Neural progenitor cell (in vitro differentiated cells): ENCODE results near the gene FAM107A. TPM values are rescaled to one million over a fixed set of nuclear protein-coding genes. Genes with fewer than 3 reads are reported as not detected.

Source experiments
- DNase-seq: peaks from one replicate; pipeline ENCODE4 v3.0.0-alpha.2; 2016; ENCODE audit warnings: low spot score
- H2AFZ ChIP-seq: fragments of 200-600 bp; sonication (generic); replicated peaks from 2 replicates; pipeline ENCODE4 v1.6.1; 2016; ENCODE audit warnings: antibody characterized with exemption
- H3F3A ChIP-seq: fragments of 200-600 bp; sonication (generic); 2 replicates; pipeline ENCODE4 v1.6.1; 2016; ENCODE audit warnings: antibody characterized with exemption, low read depth
- H3K27ac ChIP-seq: fragments of 200-600 bp; sonication (generic); 2 replicates; pipeline ENCODE4 v1.5.1; 2016; ENCODE audit warnings: mild to moderate bottlenecking
- H3K27me3 ChIP-seq: fragments of 200-600 bp; sonication (generic); 2 replicates; pipeline ENCODE4 v1.6.1; 2016; ENCODE audit warnings: mild to moderate bottlenecking, moderate library complexity
- H3K36me3 ChIP-seq: fragments of 200-600 bp; sonication (generic); 2 replicates; pipeline ENCODE4 v1.5.1; 2016
- H3K4me1 ChIP-seq: fragments of 200-600 bp; sonication (generic); 2 replicates; pipeline ENCODE4 v1.6.1; 2016; ENCODE audit warnings: mixed run types
- H3K4me2 ChIP-seq: fragments of 200-600 bp; sonication (generic); 2 replicates; pipeline ENCODE4 v1.6.1; 2016
- H3K4me3 ChIP-seq: fragments of 200-600 bp; sonication (generic); 2 replicates; pipeline ENCODE4 v1.5.1; 2016
- H3K79me2 ChIP-seq: fragments of 200-600 bp; sonication (generic); 2 replicates; pipeline ENCODE4 v1.6.1; 2016; ENCODE audit warnings: low read depth
- H3K9ac ChIP-seq: fragments of 200-600 bp; sonication (generic); 2 replicates; pipeline ENCODE4 v1.6.1; 2016
- H3K9me3 ChIP-seq: fragments of 200-600 bp; sonication (generic); 2 replicates; pipeline ENCODE4 v1.5.1; 2016; ENCODE audit warnings: low read depth
- H4K20me1 ChIP-seq: fragments of 200-600 bp; sonication (generic); 2 replicates; pipeline ENCODE4 v1.6.1; 2016; ENCODE audit warnings: low read depth
- H3K27ac Mint-ChIP-seq: 3 replicates; pipeline ENCODE4 v1.8.0; 2021; ENCODE audit warnings: mixed read lengths
- H3K27me3 Mint-ChIP-seq: 2 replicates; pipeline ENCODE4 v1.8.0; 2022; ENCODE audit warnings: low read depth, mild to moderate bottlenecking, inconsistent platforms, moderate library complexity, mixed read lengths; ENCODE audit not compliant: insufficient read depth
- H3K36me3 Mint-ChIP-seq: 3 replicates; pipeline ENCODE4 v1.8.0; 2021; ENCODE audit warnings: mixed read lengths
- H3K4me1 Mint-ChIP-seq: 3 replicates; pipeline ENCODE4 v1.8.0; 2021; ENCODE audit warnings: mixed read lengths
- H3K4me3 Mint-ChIP-seq: 3 replicates; pipeline ENCODE4 v1.8.0; 2021; ENCODE audit warnings: mild to moderate bottlenecking, moderate library complexity, mixed read lengths
- H3K9me3 Mint-ChIP-seq: 3 replicates; pipeline ENCODE4 v1.8.0; 2020; ENCODE audit warnings: mixed read lengths
- EZH2 ChIP-seq: fragments of 200-600 bp; sonication (generic); IDR thresholded peaks from 2 replicates; pipeline ENCODE4 v1.6.1; 2017; ENCODE audit warnings: antibody characterized with exemption, mild to moderate bottlenecking, moderate library complexity
- EZH2phosphoT487 ChIP-seq: fragments of 200-600 bp; sonication (generic); IDR thresholded peaks from 2 replicates; pipeline ENCODE4 v1.6.1; 2017; ENCODE audit warnings: antibody characterized with exemption
- total RNA-seq: library from RNA; depleted of rRNA; stranded (reverse); fragments of >200 nt; gene quantifications from 2 replicates; pipeline ENCODE4 v1.2.3, GENCODE V29; 2015; ENCODE audit warnings: low replicate concordance
- TF ChIP-seq, protein P1 (sequence below): fragments of 200-600 bp; sonication (generic); IDR thresholded peaks from 2 replicates; pipeline ENCODE4 v1.5.1; 2017; ENCODE audit warnings: antibody characterized with exemption, mild to moderate bottlenecking

Gene FAM107A
- total RNA-seq, 1 donor from 2014 or later = 0.11 TPM

DNA sequence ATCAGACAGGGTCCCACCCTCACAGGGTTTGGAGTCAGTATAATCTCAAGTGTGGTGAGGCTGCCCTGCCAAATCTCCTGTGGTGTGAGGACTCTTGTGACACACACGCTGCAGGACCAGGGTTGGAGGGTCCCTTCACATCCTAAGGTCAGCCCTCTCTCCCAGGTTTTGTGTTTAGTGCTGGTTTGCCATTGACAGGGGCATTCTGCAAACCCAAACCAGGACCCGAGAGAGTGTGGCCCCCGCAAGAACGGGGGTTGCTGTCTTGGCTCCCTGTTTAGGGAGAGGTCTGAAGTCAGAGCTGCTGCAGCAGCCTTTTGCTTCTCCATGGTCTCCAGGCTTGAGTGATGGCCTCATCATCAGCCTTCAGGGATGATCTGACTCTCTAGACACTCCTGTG, 14.7 kb downstream of the FAM107A start:
- no peak overlapping the region for H3K4me2 ChIP-seq
- H3K9ac ChIP-seq = no peak overlapping the region
- no peak overlapping the region for H2AFZ ChIP-seq
- no peak overlapping the region for H3K27ac ChIP-seq
- peaks cover 2% of the 10 kb centered on the region for H3K9me3 Mint-ChIP-seq
- no peaks in the 10 kb centered on the region for H3K36me3 Mint-ChIP-seq
- H3K27ac Mint-ChIP-seq = no peak overlapping the region
- H3K27me3 Mint-ChIP-seq = peaks cover 19% of the 10 kb centered on the region
- H3K27me3 ChIP-seq = no peaks in the 10 kb centered on the region
- no peaks in the 10 kb centered on the region for H3K9me3 ChIP-seq
- no peaks in the 10 kb centered on the region for H4K20me1 ChIP-seq
- H3K4me3 ChIP-seq = no peak overlapping the region
- H3K4me1 ChIP-seq = peaks cover 18% of the 10 kb centered on the region
- TF ChIP-seq EZH2phosphoT487 (no peak), EZH2 (no peak)
- TF ChIP-seq, protein P1, sequence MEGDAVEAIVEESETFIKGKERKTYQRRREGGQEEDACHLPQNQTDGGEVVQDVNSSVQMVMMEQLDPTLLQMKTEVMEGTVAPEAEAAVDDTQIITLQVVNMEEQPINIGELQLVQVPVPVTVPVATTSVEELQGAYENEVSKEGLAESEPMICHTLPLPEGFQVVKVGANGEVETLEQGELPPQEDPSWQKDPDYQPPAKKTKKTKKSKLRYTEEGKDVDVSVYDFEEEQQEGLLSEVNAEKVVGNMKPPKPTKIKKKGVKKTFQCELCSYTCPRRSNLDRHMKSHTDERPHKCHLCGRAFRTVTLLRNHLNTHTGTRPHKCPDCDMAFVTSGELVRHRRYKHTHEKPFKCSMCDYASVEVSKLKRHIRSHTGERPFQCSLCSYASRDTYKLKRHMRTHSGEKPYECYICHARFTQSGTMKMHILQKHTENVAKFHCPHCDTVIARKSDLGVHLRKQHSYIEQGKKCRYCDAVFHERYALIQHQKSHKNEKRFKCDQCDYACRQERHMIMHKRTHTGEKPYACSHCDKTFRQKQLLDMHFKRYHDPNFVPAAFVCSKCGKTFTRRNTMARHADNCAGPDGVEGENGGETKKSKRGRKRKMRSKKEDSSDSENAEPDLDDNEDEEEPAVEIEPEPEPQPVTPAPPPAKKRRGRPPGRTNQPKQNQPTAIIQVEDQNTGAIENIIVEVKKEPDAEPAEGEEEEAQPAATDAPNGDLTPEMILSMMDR = no peak
- H3K4me3 Mint-ChIP-seq = no peak overlapping the region
- no peaks in the 10 kb centered on the region for H3K36me3 ChIP-seq
- DNase-seq = no peak
- H3K4me1 Mint-ChIP-seq = peaks cover 27% of the 10 kb centered on the region
- no peaks in the 10 kb centered on the region for H3K79me2 ChIP-seq
- peaks cover 16% of the 10 kb centered on the region for H3F3A ChIP-seq

DNA sequence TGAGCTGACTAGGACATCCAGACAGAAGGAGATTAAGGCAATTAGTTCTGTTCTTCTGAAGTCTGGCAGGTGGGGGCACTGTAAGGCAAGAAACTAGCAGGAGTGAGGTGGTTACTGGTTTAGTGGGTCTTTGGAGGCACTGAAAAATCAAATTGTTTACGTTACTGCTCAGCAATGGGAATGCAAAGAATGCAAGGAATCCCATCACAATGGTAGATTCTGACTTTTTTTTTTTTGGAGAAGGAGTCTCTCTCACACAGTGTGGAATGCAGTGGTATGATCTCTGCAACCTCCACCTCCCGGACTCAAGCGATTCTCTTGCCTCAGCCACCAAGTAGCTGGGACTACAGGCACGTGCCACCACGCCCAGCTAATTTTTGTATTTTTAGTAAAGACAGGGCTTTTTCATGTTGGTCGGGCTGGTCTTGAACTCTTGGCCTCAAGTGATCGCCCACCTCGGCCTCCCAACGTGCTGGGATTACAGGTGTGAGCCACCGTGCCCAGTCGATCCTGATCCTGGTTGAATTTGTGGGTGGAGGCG, 16.4 kb downstream of the FAM107A start:
- TF ChIP-seq EZH2 = no peak
- TF ChIP-seq, protein P1 = peak; percentile 71
- H3K4me3 ChIP-seq = no peak overlapping the region

DNA sequence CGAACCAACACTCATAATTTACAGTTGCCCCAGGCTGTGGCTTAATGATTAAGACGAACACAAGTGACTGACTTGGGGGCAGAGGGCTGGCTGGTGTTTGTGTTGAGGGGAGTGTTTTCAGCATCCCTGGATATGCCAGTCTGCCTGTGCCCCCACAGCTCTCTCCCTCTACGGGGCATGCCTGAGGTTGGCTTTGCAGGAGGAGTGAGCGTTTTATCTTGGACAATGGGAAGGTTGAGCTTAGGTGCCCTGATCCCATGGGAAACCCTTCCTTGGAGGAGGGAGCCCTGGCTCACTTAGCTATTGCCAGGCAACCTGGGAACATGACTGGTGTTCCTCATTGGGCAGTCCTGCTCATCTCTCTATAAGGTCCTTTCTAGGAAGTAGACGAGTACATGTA, 17.6 kb downstream of the FAM107A start:
- Histone ChIP-seq H3K4me3 (no peak overlapping the region), H3K79me2 (no peaks in the 10 kb centered on the region), H3K4me2 (no peak overlapping the region), H3K36me3 (no peaks in the 10 kb centered on the region), H4K20me1 (no peaks in the 10 kb centered on the region), H3K9me3 (no peaks in the 10 kb centered on the region), H3K27me3 (no peaks in the 10 kb centered on the region), H2AFZ (no peak overlapping the region), H3K4me1 (peaks cover 5% of the 10 kb centered on the region), H3F3A (peaks cover 12% of the 10 kb centered on the region), H3K9ac (no peak overlapping the region), H3K27ac (no peak overlapping the region)
- Mint-ChIP-seq H3K4me3 (no peak overlapping the region), H3K9me3 (peaks cover 5% of the 10 kb centered on the region), H3K27me3 (peaks cover 12% of the 10 kb centered on the region), H3K36me3 (no peaks in the 10 kb centered on the region), H3K27ac (no peak overlapping the region), H3K4me1 (peaks cover 14% of the 10 kb centered on the region)
- DNase-seq = no peak
- TF ChIP-seq, protein P1 = no peak
- no peak for TF ChIP-seq EZH2phosphoT487
- TF ChIP-seq EZH2 = no peak

More for the DNA sequence above, 16.4 kb downstream of the FAM107A start:
- Histone ChIP-seq H3K79me2 (no peaks in the 10 kb centered on the region), H2AFZ (no peak overlapping the region), H4K20me1 (no peaks in the 10 kb centered on the region), H3K4me2 (no peak overlapping the region), H3K27me3 (no peaks in the 10 kb centered on the region), H3K27ac (no peak overlapping the region), H3K36me3 (no peaks in the 10 kb centered on the region), H3K9me3 (no peaks in the 10 kb centered on the region), H3F3A (peaks cover 16% of the 10 kb centered on the region), H3K4me1 (peaks cover 11% of the 10 kb centered on the region), H3K9ac (no peak overlapping the region)
- peaks cover 2% of the 10 kb centered on the region for H3K9me3 Mint-ChIP-seq
- no peaks in the 10 kb centered on the region for H3K36me3 Mint-ChIP-seq
- peaks cover 25% of the 10 kb centered on the region for H3K4me1 Mint-ChIP-seq
- H3K27ac Mint-ChIP-seq = peak overlapping the region; percentile 52
- peak; percentile 88 for DNase-seq
- no peak overlapping the region for H3K4me3 Mint-ChIP-seq
- peaks cover 16% of the 10 kb centered on the region for H3K27me3 Mint-ChIP-seq
